Ecto neural progenitor cell (in vitro differentiated cells): ENCODE results near the gene RABGAP1.

Experiments used
- DNase-seq: peaks from one replicate; pipeline ENCODE4 v3.0.0-alpha.2; 2018; ENCODE audit warnings: low spot score

The RABGAP1 gene

GRCh38 chr9:123111427-123112014 lies 170.7 kb downstream of the RABGAP1 start:
- no peak for DNase-seq

- DNase-seq: no peak
These were observed 171.5 kb downstream of the RABGAP1 start for GRCh38 chr9:123112015-123112975.

GRCh38 chr9:123113185-123113584 lies 172.4 kb downstream of the RABGAP1 start:
- DNase-seq: no peak

- no peak for DNase-seq
These were observed 174.5 kb downstream of the RABGAP1 start for GRCh38 chr9:123115146-123115913.

GRCh38 chr9:123116036-123116435 lies 175.2 kb downstream of the RABGAP1 start:
- no peak for DNase-seq

- DNase-seq: no peak
These were observed 178.7 kb downstream of the RABGAP1 start for GRCh38 chr9:123119566-123119965.

GRCh38 chr9:123120131-123120530 lies 179.3 kb downstream of the RABGAP1 start:
- no peak for DNase-seq

GRCh38 chr9:123120953-123121352 lies 180.1 kb downstream of the RABGAP1 start:
- DNase-seq: no peak

GRCh38 chr9:123121457-123121856 lies 180.6 kb downstream of the RABGAP1 start:
- DNase-seq: no peak

GRCh38 chr9:123127512-123128075 lies 186.8 kb downstream of the RABGAP1 start:
- DNase-seq: no peak

- DNase-seq: no peak
These were observed 187.8 kb downstream of the RABGAP1 start for GRCh38 chr9:123128591-123128990.

GRCh38 chr9:123129423-123129822 lies 188.6 kb downstream of the RABGAP1 start:
- no peak for DNase-seq

- DNase-seq: no peak
These were observed 190.4 kb downstream of the RABGAP1 start for GRCh38 chr9:123131258-123131657.

- no peak for DNase-seq
These were observed 191.2 kb downstream of the RABGAP1 start for GRCh38 chr9:123131993-123132392.

GRCh38 chr9:123132696-123133095 lies 191.9 kb downstream of the RABGAP1 start:
- no peak for DNase-seq

- no peak for DNase-seq
These were observed 194.6 kb downstream of the RABGAP1 start for GRCh38 chr9:123135430-123135829.

GRCh38 chr9:123138163-123138562 lies 197.3 kb downstream of the RABGAP1 start:
- DNase-seq: no peak

- no peak for DNase-seq
These were observed 208.2 kb downstream of the RABGAP1 start for GRCh38 chr9:123149067-123149466.

GRCh38 chr9:123150708-123151503 lies 210.1 kb downstream of the RABGAP1 start:
- no peak for DNase-seq
